HG02798 (cell line): ENCODE data around the gene CDK18.

Experiments
- ATAC-seq: cut with Tn5 transposase; IDR thresholded peaks from one replicate; pipeline ENCODE4 v1.9.1; 2021; ENCODE audit warnings: mild to moderate bottlenecking; ENCODE audit not compliant: unreplicated experiment, poor library complexity

Gene CDK18

GRCh38 chr1:205567716-205568115 lies 63.2 kb downstream of the CDK18 start:
- ATAC-seq = no peak

GRCh38 chr1:205568135-205568468 lies 63.6 kb downstream of the CDK18 start:
- no peak for ATAC-seq

GRCh38 chr1:205568469-205569361 lies 64.2 kb downstream of the CDK18 start:
- no peak for ATAC-seq

- no peak for ATAC-seq
These were observed 65.1 kb downstream of the CDK18 start for GRCh38 chr1:205569411-205570172.

DNA sequence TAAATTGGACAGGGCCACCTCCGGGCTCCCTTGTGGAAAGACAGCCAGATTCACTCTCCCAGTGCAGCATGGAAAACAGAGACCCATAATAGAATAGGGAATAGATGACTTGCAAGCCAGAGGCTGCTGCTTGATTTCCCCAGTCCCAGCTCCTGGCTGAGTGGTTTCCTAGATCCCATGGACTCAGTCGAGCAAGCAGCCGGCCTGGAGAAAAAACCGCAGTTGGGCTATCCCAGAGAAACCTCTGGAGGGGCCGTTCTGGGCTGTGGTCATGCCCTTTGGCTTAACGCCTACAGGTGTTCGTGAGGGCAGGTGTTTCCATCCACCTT lies 65.7 kb downstream of the CDK18 start:
- no peak for ATAC-seq

DNA sequence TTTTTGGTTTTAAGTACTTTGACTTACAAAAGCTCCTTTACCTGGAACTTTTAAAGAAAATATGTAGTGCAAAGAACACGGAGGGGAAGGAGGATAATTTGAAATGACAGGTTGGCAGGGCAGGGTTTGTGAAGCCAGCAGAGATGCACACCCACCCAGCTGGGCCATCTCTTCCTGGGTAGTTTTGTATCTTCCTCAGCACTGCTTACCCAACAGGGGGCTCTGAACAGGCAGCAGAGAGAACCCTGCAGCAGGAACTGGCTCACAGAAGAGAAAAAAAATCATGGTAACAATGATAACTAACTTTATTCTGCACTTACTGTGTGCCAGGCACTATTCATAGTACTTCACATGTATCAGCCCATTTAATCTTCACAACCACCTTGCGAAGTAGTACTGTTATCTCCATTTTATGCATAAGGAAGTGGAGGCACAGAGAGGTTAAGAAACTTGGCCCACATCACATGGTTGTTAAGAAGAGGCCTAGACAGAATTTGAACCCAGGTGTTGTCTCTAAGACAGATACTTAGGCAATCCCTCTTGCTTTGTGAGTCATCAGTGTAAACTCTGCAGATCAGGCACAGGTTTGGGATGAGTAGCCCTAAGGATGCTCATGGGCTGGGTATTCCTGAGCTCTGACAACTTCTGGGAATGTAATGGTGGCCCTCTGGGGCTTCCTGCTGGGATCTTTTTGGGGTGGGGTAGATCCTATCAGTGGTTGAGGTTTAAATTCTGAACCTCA lies 66.5 kb downstream of the CDK18 start:
- ATAC-seq = no peak

DNA sequence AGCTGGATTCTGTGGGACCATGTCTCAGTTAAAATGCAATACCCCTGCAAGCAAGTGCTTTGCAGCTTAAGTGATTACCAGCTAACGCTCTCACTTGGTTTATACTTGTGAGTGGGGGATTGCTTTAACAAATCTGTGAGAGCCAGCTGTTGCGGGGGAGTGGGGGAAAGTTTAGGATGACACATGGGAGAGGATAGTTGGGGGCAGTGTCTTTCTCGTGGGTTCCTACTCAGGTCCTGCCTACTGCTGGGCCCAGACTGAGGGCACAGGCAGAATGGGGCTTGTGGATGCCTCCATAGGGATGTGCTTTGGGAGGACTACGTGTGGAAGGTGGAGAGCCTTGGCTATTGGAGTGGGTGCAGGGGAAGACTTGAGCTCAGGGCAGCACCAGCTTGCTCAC lies 67.3 kb downstream of the CDK18 start:
- no peak for ATAC-seq

DNA sequence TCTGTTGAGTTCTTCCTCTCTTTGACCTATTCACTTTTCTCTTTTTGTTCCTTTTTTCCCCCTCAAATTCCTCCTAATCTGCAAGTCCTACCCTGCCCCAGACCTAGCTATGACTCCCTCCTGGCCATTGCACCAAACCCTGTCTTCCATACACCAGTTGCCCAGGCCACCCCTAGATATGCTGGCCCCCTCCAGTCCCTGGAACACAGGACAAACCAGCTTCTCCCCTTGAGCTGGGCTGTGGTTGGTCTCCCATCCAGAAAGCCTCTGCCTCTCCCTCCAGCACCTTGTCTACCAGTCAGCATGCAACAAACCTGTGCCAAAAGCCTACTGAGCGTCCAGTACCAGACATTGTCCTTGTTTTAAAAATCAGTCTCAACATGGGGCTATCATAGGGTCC lies 68.0 kb downstream of the CDK18 start:
- no peak for ATAC-seq

DNA sequence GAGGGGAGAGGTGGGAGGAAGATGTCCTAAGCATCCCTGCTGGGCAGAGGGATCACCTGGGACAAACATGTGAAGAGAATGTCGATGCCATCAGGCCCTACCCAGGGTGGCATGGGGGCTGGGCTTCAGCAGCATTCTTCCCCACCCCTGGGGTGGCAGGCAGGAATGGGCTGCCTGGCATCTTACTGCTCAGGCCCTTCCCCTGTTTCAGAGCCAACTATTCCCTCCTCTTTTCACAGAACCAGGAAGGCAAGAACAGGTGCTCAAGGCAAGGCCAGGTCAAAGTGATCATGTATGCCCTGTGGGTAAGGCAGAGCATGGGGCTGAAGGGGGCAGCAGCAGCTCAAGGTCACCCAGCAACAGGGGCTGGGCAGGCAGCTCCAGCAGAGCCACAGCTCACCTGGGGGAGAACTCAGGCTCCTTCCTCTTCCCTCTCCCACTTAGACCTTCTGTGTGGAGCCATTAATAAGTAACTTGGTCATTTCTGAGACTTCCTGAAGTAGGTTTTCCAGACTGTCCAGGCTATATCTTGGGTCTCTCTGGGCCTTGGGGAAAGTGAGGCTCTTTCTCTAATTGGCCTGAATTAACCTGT lies 70.9 kb downstream of the CDK18 start:
- ATAC-seq = no peak

GRCh38 chr1:205576011-205576410 lies 71.5 kb downstream of the CDK18 start:
- no peak for ATAC-seq

GRCh38 chr1:205576805-205577761 lies 72.6 kb downstream of the CDK18 start:
- no peak for ATAC-seq

- ATAC-seq = no peak
These were observed 73.6 kb downstream of the CDK18 start for GRCh38 chr1:205577874-205578658.

- no peak for ATAC-seq
These were observed 74.5 kb downstream of the CDK18 start for GRCh38 chr1:205578780-205579571.

DNA sequence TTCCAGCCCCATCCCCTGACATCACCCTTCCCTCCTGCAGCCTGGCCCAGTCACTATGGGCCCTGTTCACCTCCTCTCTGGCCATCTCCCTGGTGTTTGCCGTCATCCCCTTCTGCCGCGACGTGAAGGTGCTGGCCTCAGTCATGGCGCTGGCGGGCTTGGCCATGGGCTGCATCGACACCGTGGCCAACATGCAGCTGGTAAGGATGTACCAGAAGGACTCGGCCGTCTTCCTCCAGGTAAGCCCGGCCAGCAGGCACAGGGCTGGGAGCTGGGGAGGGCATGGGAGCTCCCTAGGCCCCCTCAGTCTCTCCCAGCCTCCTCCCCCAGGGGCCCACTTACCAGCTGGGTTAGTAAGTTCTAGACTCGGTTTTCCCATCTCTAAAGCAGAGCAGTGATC lies 75.2 kb downstream of the CDK18 start:
- no peak for ATAC-seq

DNA sequence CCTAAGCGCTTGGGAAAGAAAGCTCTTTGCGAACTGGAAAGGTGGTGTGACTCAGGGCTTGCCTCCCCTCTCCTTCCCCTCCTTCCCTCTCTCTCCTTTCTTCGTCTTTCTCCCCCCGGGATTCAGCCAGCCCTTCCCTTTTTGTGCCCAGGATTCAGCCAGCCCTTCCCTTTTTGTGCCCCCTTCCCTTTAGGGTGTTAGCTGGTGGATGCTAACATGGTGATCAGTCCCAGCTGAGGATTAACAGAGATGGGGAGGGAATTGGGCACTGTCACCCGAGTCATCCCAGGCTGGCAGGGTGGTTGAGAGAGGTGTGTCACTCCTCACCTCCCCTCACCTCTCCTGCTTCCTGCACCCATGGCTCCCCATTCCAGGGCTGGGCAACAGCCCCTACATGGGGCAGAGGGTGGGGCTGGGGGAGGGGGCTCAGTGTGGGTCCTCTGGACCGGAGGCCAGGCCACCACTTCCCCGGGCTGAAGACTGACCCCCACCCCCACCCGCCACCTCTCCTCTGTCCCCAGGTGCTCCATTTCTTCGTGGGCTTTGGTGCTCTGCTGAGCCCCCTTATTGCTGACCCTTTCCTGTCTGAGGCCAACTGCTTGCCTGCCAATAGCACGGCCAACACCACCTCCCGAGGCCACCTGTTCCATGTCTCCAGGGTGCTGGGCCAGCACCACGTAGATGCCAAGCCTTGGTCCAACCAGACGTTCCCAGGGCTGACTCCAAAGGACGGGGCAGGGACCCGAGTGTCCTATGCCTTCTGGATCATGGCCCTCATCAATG lies 75.9 kb downstream of the CDK18 start:
- ATAC-seq = no peak

DNA sequence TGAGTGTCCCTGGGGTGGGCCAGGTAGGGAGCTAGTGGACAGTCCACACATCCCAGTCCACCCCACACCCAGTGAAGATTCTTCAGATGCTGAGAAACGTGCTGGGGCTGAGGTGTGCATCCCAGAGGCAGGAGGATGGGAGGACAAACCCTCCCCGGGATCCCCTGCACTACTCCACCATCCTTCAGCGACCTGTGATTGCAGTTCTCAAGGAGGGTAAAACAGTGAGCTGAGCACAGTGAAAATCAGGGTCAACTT lies 76.4 kb downstream of the CDK18 start:
- no peak for ATAC-seq

- no peak for ATAC-seq
These were observed 77.0 kb downstream of the CDK18 start for GRCh38 chr1:205581321-205581980.
